ENCODE data around the gene USP3. TPM values are rescaled to one million over a fixed set of nuclear protein-coding genes. Genes with fewer than 3 reads are reported as not detected.

The USP3 gene
- total RNA-seq, 1 donor: 45.8 TPM

GRCh38 chr15:63475707-63476106 lies 28.7 kb upstream of the USP3 start:
- TF ChIP-seq CTCF (IDR thresholded peaks at IDR 0.05; ENCODE audit: insufficient read depth, low read length): no peak
- DNase-seq (ENCODE audit: low read depth): no peak
- H3K4me3 ChIP-seq (ENCODE audit: low read depth, low read length): no peak overlapping the region

- no peak for TF ChIP-seq CTCF (IDR thresholded peaks at IDR 0.05; ENCODE audit: insufficient read depth, low read length)
- peak; percentile 98 for DNase-seq (ENCODE audit: low read depth)
- H3K4me3 ChIP-seq (ENCODE audit: low read depth, low read length): no peak overlapping the region
These were observed 28.2 kb upstream of the USP3 start for GRCh38 chr15:63476229-63476632.

- no peak overlapping the region for H3K4me3 ChIP-seq (ENCODE audit: low read depth, low read length)
- TF ChIP-seq CTCF (IDR thresholded peaks at IDR 0.05; ENCODE audit: insufficient read depth, low read length): no peak
- DNase-seq (ENCODE audit: low read depth): no peak
These were observed 26.1 kb upstream of the USP3 start for GRCh38 chr15:63478243-63478642.

- no peak overlapping the region for H3K4me3 ChIP-seq (ENCODE audit: low read depth, low read length)
- no peak for DNase-seq (ENCODE audit: low read depth)
- TF ChIP-seq CTCF (IDR thresholded peaks at IDR 0.05; ENCODE audit: insufficient read depth, low read length): no peak
These were observed 24.0 kb upstream of the USP3 start for GRCh38 chr15:63480441-63480821.

- no peak overlapping the region for H3K4me3 ChIP-seq (ENCODE audit: low read depth, low read length)
These were observed 23.1 kb upstream of the USP3 start for GRCh38 chr15:63481105-63481810.

GRCh38 chr15:63482874-63483323 lies 21.5 kb upstream of the USP3 start:
- TF ChIP-seq CTCF (IDR thresholded peaks at IDR 0.05; ENCODE audit: insufficient read depth, low read length): no peak
- DNase-seq (ENCODE audit: low read depth): no peak

More at GRCh38 chr15:63481105-63481810, 23.1 kb upstream of the USP3 start:
- DNase-seq (ENCODE audit: low read depth): no peak
- no peak for TF ChIP-seq CTCF (IDR thresholded peaks at IDR 0.05; ENCODE audit: insufficient read depth, low read length)

More at GRCh38 chr15:63482874-63483323, 21.5 kb upstream of the USP3 start:
- no peak overlapping the region for H3K4me3 ChIP-seq (ENCODE audit: low read depth, low read length)
